NCI-H1092 treated with DMSO at 0.1 percent for 48 hours (cell line): ENCODE measurements around the gene KCTD13.
"Not testable (repeated sequence)": the region's sequence is repeated elsewhere in the genome, so short reads cannot be mapped to it uniquely, and the experiment has no call there.

Experiments
- DNase-seq: peaks from one replicate; lab custom pipeline; 2025; lab: John Stamatoyannopoulos, UW

KCTD13 gene

DNA sequence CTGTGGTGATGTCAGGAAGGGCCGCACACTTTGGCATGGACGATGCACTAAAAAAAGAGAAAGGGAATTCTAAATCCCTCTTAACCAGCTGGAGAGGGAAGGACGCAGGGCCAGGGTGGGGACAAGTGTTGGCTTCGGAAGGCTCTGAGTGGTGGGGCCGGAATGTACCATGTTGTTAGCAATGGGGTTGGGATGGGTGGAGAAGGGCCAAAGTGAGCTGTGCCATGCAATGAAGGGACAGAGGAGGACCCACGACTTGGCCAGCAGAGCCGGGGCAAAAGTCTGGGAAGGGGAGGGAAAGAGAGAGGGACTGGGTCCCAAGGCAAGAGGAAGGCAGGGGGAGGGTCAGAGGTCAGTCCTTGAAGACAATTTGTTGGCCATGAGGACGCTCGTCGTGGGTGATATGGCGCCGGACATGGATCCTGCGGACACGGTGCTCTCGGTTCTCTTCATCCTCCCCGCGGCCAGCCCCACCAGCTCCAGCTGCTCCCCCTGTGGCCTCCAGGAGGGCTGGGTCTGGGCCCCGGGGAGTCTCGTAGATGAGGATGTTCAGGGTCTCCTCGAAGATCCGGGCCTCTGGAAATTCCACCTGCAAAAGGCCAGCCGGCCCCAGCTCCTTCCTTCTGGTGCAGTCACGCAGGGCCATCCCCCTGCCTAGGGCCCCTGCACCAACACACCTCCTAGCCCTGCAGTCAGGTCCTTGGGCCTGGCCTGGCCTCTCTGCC, 19.3 kb downstream of the KCTD13 start:
- no peak for DNase-seq

DNA sequence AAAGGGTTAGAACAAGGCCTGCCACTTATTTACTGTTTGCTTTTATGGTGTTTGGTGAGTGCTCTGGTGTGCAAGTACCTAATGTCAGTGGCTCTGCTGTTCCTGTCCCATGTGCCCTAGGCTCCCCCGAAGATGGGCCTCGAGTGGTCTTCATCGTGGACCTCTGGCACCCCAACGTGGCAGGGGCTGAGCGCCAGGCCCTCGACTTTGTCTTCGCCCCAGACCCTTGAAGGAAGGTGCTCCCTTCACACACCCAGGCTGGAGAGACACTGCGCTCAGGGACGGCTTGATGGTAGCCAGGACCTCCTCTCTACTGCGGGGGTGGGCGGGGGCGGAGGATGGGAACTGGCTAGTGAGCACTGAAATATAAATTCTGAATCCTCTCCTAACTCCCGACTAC, 20.4 kb downstream of the KCTD13 start:
- no peak for DNase-seq

DNA sequence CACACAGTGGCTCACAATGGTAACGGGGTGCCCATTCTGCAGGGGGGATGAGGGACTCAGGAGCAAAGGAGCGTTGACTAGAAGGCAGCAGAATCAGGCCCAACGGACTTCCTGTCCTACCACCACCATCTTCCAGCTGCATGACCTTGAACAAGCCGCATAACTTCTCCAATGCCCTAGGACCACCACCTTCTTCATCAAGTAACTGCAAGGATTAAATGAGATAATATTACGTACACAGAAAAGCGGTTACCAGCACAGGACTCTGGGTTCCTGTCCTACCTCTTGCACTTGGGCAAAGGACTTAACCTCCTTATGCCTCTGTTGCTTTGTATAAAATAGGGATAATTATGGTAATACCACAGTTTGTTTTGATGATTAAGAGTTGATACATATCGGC, 21.1 kb downstream of the KCTD13 start:
- no peak for DNase-seq

DNA sequence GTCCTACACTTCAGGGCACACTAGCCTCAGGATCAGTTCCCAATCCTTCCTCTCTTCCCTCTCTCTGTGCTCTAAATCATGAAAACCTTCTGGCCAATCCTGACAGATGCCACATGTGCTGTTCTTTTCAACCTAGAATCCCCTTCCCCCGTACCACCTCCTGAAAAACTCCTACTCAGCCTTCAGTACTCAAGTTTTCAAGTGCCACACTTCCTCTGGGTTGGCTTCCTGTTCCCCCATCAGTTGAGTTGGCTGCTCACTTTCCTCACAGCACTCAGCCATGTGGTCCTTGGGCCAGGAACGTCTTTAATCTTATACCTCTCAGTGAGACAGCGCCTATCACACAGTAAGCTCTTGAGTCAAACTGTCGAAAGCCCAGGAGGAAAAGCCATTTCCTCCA, 22.4 kb downstream of the KCTD13 start:
- DNase-seq: no peak

DNA sequence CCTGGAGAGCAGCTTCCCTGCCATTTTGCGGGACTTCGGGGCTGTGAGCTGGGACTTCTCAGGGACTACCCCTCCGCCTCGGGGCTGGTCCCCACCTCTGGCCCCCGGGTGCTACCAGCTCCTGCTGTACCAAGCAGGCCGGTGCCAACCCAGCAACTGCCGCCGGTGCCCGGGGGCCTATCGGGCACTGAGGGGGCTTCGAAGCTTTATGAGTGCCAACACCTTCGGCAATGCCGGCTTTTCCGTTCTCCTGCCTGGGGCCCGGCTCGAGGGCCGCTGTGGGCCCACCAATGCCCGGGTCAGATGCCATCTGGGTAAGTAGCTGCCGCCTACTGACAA, 24.4 kb downstream of the KCTD13 start:
- no peak for DNase-seq

DNA sequence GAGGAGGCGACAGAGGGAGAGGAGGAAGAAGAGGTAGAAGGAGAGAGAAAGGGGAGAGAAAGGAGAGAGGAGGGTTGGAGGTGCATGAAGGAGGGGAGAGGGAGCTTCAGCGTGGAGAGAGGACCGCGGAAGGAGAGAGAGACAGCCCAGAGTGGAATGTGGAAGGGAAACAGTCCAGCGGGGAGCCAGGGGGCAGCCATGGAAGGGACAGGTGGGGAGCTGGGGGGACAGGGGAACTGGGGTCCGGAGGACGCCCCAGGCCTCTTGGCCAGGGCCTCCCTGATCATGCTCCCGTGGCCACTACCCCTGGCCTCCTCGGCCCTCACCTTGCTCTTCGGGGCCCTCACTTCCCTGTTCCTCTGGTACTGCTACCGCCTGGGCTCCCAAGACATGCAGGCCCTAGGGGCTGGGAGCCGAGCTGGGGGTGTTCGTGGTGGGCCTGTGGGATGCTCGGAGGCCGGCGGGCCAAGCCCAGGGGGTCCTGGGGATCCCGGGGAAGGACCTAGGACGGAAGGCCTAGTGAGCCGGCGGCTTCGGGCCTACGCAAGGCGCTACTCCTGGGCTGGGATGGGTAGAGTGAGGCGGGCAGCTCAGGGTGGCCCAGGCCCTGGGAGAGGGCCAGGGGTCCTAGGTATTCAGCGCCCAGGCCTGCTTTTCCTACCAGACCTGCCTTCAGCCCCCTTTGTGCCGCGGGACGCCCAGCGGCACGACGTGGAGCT, 25.0 kb downstream of the KCTD13 start:
- no peak for DNase-seq

GRCh38 chr16:29900102-29900887, 25.7 kb downstream of the KCTD13 start, which contains the start of gene ASPHD1:
TSS of gene ASPHD1 (plus strand) at chr16:29900488. CDS start at chr16:29900972, 484 bp downstream.
- DNase-seq: peak; percentile 71

- DNase-seq: peak; percentile 96
Observed at GRCh38 chr16:29899516-29900101, 26.4 kb downstream of the KCTD13 start, which contains the start of gene SEZ6L2. TSS of gene SEZ6L2 (minus strand) at chr16:29899550. CDS start at chr16:29899019, 531 bp downstream.

DNA sequence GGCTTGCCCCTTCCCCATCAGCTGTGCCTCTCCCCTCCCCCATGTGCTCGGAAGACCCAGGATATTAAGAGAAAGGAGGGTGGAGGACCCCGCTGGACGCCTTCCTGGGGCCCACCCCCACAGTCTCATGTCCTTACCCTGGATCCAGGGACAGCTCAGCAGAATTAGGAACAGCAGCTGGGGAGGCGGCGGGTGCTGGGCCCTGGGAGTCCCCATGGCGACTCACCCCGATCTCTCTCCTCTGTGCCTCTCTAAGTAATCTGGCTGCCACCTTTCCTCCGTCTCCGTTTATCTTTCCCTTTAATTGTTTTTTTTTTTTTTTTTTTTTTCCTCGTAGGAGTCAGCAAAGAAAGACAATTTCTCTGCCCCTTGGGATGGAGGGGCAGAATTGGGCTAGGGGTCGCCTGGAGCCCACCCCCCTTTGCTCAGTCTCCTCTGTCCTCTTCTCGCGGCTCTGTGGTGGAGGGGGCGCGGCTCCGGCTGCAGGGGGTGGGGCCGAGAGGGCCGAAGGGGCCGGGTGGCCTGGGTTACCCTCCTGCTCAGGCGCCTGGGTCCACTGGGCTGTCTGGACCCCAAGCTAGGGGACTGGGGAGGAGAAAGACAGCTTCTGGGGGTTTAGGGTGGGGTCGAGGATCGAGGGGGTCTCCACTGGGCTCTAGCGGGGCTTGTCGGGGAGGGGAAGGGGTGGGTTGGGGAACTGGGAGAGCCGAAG, 27.1 kb downstream of the KCTD13 start:
- DNase-seq: peak; percentile 83

DNA sequence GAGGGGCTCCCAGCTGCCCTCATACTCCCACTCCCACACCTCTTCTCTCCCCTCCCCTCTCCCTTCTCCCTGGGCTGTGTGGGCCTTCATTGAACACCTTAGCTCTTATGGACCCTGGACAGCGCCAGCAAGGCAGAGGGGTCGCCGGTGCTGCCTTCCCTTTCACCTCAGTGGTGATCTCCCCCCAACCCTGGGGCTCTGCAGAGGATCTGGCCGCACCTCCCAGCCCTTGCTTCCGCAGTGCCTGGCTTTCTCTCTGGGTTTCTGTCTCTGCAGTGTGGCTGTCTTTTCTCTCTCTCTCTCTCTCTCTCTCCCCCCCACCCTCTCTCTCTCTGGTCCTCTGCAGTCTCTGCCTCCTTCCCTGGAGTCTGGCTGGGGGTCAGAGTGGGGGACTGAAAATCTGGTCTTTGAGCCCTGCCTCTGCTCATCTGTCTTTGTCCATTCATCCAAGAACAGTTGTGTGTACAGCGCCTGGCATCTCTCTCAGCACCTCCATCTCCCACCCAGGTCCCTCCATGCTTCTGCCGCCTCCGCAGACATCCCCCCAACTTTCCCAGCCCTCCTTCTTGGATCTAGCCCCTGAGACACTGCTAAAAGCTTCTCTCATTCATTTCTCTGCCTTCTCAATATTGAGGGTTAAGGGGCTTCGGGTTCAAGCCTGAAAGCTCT, 27.8 kb downstream of the KCTD13 start:
- no peak for DNase-seq

- DNase-seq: no peak
Observed at GRCh38 chr16:29897333-29897732, 28.7 kb downstream of the KCTD13 start.

GRCh38 chr16:29896841-29897240, 29.2 kb downstream of the KCTD13 start:
- no peak for DNase-seq

- DNase-seq: no peak
Observed at GRCh38 chr16:29894352-29894751, 31.7 kb downstream of the KCTD13 start.

- no peak for DNase-seq
Observed at GRCh38 chr16:29893553-29893952, 32.5 kb downstream of the KCTD13 start.

DNA sequence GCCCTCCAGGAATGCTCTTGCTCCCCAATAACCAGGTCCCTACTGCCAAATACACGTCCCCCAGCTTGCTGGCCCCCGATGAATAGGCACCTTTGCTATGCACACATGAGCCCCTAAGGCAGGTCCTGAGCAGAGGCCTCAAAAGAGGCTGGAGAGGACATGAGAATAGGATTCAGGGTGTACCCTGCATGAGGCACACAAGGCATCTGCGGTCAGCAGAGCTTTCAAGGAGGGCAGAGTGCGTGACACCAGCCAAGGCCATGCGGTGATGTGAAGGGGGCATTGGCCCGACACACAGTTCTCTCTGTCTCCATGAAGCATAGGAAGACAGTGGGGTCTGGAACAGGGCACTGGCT, 33.6 kb downstream of the KCTD13 start:
- no peak for DNase-seq

DNA sequence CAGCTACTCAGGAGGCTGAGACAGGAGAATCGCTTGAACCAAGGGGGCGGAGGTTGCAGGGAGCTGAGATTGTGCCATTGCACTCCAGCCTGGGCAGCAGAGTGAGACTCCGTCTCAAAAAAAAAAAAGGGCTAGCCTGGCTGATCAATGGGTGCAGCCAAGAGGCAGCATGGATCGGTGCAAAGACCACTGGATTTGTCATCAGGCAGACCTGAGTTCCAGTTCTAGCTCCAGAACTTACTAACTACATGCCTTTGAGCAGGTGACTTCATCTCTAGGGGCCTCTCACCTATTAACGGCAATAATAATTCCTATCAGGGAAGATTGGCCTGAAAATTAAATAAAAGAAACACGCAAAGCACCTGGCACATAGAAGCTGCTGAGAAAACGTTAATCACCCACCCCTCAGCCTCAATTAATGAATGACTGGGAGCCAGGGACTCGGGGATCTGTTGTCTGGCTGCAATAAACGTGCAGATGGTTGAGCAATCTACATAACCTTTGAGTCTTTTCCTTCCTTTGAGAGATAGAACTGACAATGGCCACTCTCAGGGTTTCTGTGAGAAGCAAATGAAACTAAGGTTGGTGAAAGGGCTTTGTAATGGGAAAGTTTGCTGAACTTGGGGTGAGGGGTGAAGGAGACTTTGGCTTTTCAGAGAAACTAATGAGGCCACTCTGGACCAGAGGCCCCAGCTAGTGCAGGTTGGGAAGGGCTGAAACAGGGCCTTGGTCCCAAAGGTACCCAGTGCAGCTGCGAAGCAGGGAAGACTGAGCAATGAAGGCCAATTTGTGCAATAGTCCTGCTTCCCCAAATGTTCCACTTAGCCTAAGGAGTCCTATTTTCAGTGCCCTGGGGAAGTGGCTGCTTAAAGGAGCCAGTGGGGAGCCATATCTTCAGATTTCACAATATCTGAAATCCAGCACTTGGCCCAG, 34.2 kb downstream of the KCTD13 start:
- no peak for DNase-seq

- not testable (repeated sequence) for DNase-seq
Observed at GRCh38 chr16:29889372-29889771, 36.7 kb downstream of the KCTD13 start.

GRCh38 chr16:29883987-29884386, 42.0 kb downstream of the KCTD13 start:
- no peak for DNase-seq

DNA sequence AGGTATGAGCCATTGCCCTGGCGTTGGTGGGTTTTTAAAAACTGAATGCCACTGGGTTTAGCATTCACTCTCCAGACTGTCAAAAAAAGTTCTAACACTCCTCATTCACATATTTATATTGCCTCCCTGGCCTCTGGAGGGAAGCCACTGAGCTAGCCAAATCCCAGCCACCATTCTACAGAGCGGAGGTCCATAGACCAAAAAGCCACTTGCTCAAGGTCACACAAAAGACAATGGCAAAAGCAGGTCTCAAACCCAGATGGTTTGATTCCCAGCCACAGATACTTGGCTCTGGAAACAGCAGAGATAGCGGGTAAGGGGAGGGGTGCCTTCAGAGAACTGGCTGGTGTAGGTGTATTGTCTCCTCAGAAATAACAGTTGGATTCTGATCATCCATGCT, 45.0 kb downstream of the KCTD13 start:
- no peak for DNase-seq

DNA sequence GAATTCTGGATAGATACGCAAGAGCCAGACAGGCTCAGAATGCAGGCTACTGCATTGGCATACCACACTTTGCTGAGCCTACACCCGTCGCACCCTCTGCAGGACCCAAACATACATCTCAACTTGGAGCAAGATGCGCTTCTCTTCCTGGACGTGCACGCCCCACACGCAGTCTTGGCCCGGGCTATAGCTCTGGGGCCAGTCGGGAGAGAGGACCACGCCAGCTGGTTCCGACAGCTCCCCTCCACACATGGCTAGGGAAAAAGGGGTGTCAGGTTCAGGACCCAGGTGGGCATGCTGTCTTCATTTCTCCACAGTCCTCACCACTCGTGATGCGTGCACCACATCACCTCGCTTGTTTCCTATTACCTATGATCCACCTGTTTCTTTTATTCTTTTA, 47.9 kb downstream of the KCTD13 start:
- DNase-seq: no peak
